Parathyroid adenoma (tissue), 2 donors: Measurements from ENCODE around the gene CDC45.

Experiments used
- H2AFZ ChIP-seq: fragments of 300-600 bp; sonication (generic); one replicate; pipeline ENCODE4 v1.7.0; 2017; ENCODE audit warnings: antibody characterized with exemption, mild to moderate bottlenecking
- H3K27ac ChIP-seq: fragments of 300-600 bp; sonication (generic); one replicate; pipeline ENCODE4 v1.7.0; 2017
- H3K27me3 ChIP-seq: fragments of 300-600 bp; sonication (generic); one replicate; pipeline ENCODE4 v1.7.0; 2017; ENCODE audit warnings: low read length; ENCODE audit not compliant: control insufficient read depth, insufficient read depth
- H3K36me3 ChIP-seq: fragments of 300-600 bp; sonication (generic); one replicate; pipeline ENCODE4 v1.7.0; 2017; ENCODE audit warnings: low read length; ENCODE audit not compliant: control insufficient read depth, insufficient read depth
- H3K4me1 ChIP-seq: fragments of 300-600 bp; sonication (generic); one replicate; pipeline ENCODE4 v1.7.0; 2017; ENCODE audit warnings: control low read depth
- H3K4me2 ChIP-seq: fragments of 300-600 bp; sonication (generic); one replicate; pipeline ENCODE4 v1.7.0; 2017; ENCODE audit warnings: low read length
- H3K4me3 ChIP-seq: fragments of 300-600 bp; sonication (generic); one replicate; pipeline ENCODE4 v1.7.0; 2017; ENCODE audit warnings: low read depth, low read length
- H3K79me2 ChIP-seq: fragments of 300-600 bp; sonication (generic); one replicate; pipeline ENCODE4 v1.7.0; 2017; ENCODE audit warnings: control low read depth
- H3K9ac ChIP-seq: fragments of 300-600 bp; sonication (generic); one replicate; pipeline ENCODE4 v1.7.0; 2017; ENCODE audit warnings: mild to moderate bottlenecking
- H3K9me3 ChIP-seq: fragments of 300-600 bp; sonication (generic); one replicate; pipeline ENCODE4 v1.7.0; 2017; ENCODE audit warnings: low read length; ENCODE audit not compliant: control insufficient read depth
- CTCF ChIP-seq: fragments of 300-600 bp; sonication (generic); IDR thresholded peaks from one replicate; pipeline ENCODE4 v1.7.0; 2017; ENCODE audit warnings: antibody characterized with exemption, mild to moderate bottlenecking
- donor health status: primary hyperparathyroidism.

The CDC45 gene

GRCh38 chr22:19455033-19455432 lies 24.7 kb upstream of the CDC45 start:
- H3K27ac ChIP-seq = no peak overlapping the region
- no peaks in the 10 kb centered on the region for H3K9me3 ChIP-seq
- no peak overlapping the region for H3K9ac ChIP-seq
- no peak for TF ChIP-seq CTCF
- H3K27me3 ChIP-seq = no peaks in the 10 kb centered on the region
- no peak overlapping the region for H2AFZ ChIP-seq
- H3K36me3 ChIP-seq = no peaks in the 10 kb centered on the region
- no peaks in the 10 kb centered on the region for H3K4me1 ChIP-seq
- H3K4me2 ChIP-seq = no peak overlapping the region
- H3K79me2 ChIP-seq = no peaks in the 10 kb centered on the region
- no peak overlapping the region for H3K4me3 ChIP-seq

GRCh38 chr22:19455585-19456370 lies 23.9 kb upstream of the CDC45 start:
- Histone ChIP-seq H3K79me2 (no peaks in the 10 kb centered on the region), H3K4me1 (no peaks in the 10 kb centered on the region), H3K4me3 (no peak overlapping the region), H3K9me3 (no peaks in the 10 kb centered on the region), H3K4me2 (no peak overlapping the region), H3K27me3 (no peaks in the 10 kb centered on the region), H2AFZ (no peak overlapping the region), H3K36me3 (no peaks in the 10 kb centered on the region), H3K9ac (no peak overlapping the region), H3K27ac (no peak overlapping the region)
- TF ChIP-seq CTCF = no peak

GRCh38 chr22:19456541-19456940 lies 23.2 kb upstream of the CDC45 start:
- no peaks in the 10 kb centered on the region for H3K4me1 ChIP-seq
- no peak overlapping the region for H3K27ac ChIP-seq
- H2AFZ ChIP-seq = no peak overlapping the region
- H3K36me3 ChIP-seq = no peaks in the 10 kb centered on the region
- H3K4me3 ChIP-seq = no peak overlapping the region
- no peak overlapping the region for H3K9ac ChIP-seq
- no peak for TF ChIP-seq CTCF
- H3K9me3 ChIP-seq = no peaks in the 10 kb centered on the region
- H3K4me2 ChIP-seq = no peak overlapping the region
- H3K27me3 ChIP-seq = no peaks in the 10 kb centered on the region
- H3K79me2 ChIP-seq = no peaks in the 10 kb centered on the region

GRCh38 chr22:19457828-19458428 lies 21.8 kb upstream of the CDC45 start:
- H3K4me1 ChIP-seq = no peaks in the 10 kb centered on the region
- no peak overlapping the region for H3K9ac ChIP-seq
- no peaks in the 10 kb centered on the region for H3K36me3 ChIP-seq
- no peak overlapping the region for H3K4me3 ChIP-seq
- no peaks in the 10 kb centered on the region for H3K27me3 ChIP-seq
- no peak overlapping the region for H3K4me2 ChIP-seq
- no peak overlapping the region for H2AFZ ChIP-seq
- H3K79me2 ChIP-seq = no peaks in the 10 kb centered on the region
- no peak overlapping the region for H3K27ac ChIP-seq
- no peaks in the 10 kb centered on the region for H3K9me3 ChIP-seq
- no peak for TF ChIP-seq CTCF

GRCh38 chr22:19460036-19460435 lies 19.7 kb upstream of the CDC45 start:
- Histone ChIP-seq H3K9ac (no peak overlapping the region), H3K4me3 (no peak overlapping the region), H3K4me2 (no peak overlapping the region), H3K4me1 (no peaks in the 10 kb centered on the region), H3K79me2 (no peaks in the 10 kb centered on the region), H3K9me3 (no peaks in the 10 kb centered on the region), H3K36me3 (no peaks in the 10 kb centered on the region), H3K27ac (no peak overlapping the region), H2AFZ (no peak overlapping the region), H3K27me3 (no peaks in the 10 kb centered on the region)
- TF ChIP-seq CTCF = no peak
